ENCODE data around the gene RBM26. TPM values are rescaled to one million over a fixed set of nuclear protein-coding genes. Genes with fewer than 3 reads are reported as not detected.

The RBM26 gene
- total RNA-seq, 1 donor from 2014 or later, result 42.6 TPM

- H3K9me3 ChIP-seq (ENCODE audit: insufficient read depth, low read depth, low read length), result no peaks in the 10 kb centered on the region
- Mint-ChIP-seq H3K4me1 (ENCODE audit: low read depth, unreplicated experiment) (no peaks in the 10 kb centered on the region), H3K27ac (ENCODE audit: unreplicated experiment) (no peak overlapping the region), H3K4me3 (ENCODE audit: unreplicated experiment) (no peak overlapping the region), H3K36me3 (ENCODE audit: low read depth, unreplicated experiment) (no peaks in the 10 kb centered on the region), H3K9me3 (ENCODE audit: unreplicated experiment) (no peaks in the 10 kb centered on the region), H3K27me3 (ENCODE audit: low read depth, unreplicated experiment) (peaks cover 2% of the 10 kb centered on the region)
- no peak overlapping the region for H3K4me3 ChIP-seq (ENCODE audit: insufficient read depth, low read depth, low read length)
- no peak for TF ChIP-seq CTCF (IDR thresholded peaks at IDR 0.05; ENCODE audit: insufficient read depth, low read depth, low read length)
- TF ChIP-seq EZH2 (IDR thresholded peaks at IDR 0.05; ENCODE audit: insufficient read depth, low read length), result no peak
- no peak overlapping the region for H2AFZ ChIP-seq (ENCODE audit: low read depth, low read length)
- no peaks in the 10 kb centered on the region for H4K20me1 ChIP-seq (ENCODE audit: insufficient read depth, low read length)
- no peak overlapping the region for H3K27ac ChIP-seq (ENCODE audit: low read depth, low read length)
- FAIRE-seq, result no peak
- H3K4me1 ChIP-seq (ENCODE audit: insufficient read depth, low read length), result no peaks in the 10 kb centered on the region
- DNase-seq (ENCODE audit: low read depth), result no peak
- no peak overlapping the region for H3K9ac ChIP-seq (ENCODE audit: low read length)
- H3K27me3 ChIP-seq (ENCODE audit: insufficient read depth, low read length), result no peaks in the 10 kb centered on the region
- H3K4me2 ChIP-seq (ENCODE audit: low read length), result no peak overlapping the region
- H3K36me3 ChIP-seq (ENCODE audit: insufficient read depth, low read length), result no peaks in the 10 kb centered on the region
- H3K79me2 ChIP-seq (ENCODE audit: insufficient read depth, low read length), result no peaks in the 10 kb centered on the region
Measured at GRCh38 chr13:79295906-79296706, 109.9 kb downstream of the RBM26 start.

GRCh38 chr13:79290595-79291244 is 115.3 kb downstream of the RBM26 start:
- Histone ChIP-seq H3K27me3 (ENCODE audit: insufficient read depth, low read length) (no peaks in the 10 kb centered on the region), H2AFZ (ENCODE audit: low read depth, low read length) (no peak overlapping the region), H3K4me1 (ENCODE audit: insufficient read depth, low read length) (no peaks in the 10 kb centered on the region), H3K79me2 (ENCODE audit: insufficient read depth, low read length) (no peaks in the 10 kb centered on the region), H3K36me3 (ENCODE audit: insufficient read depth, low read length) (no peaks in the 10 kb centered on the region), H3K4me2 (ENCODE audit: low read length) (no peak overlapping the region), H4K20me1 (ENCODE audit: insufficient read depth, low read length) (no peaks in the 10 kb centered on the region), H3K27ac (ENCODE audit: low read depth, low read length) (no peak overlapping the region), H3K4me3 (ENCODE audit: insufficient read depth, low read depth, low read length) (no peak overlapping the region), H3K9me3 (ENCODE audit: insufficient read depth, low read depth, low read length) (no peaks in the 10 kb centered on the region), H3K9ac (ENCODE audit: low read length) (no peak overlapping the region)
- Mint-ChIP-seq H3K4me3 (ENCODE audit: unreplicated experiment) (no peak overlapping the region), H3K27ac (ENCODE audit: unreplicated experiment) (no peak overlapping the region), H3K36me3 (ENCODE audit: low read depth, unreplicated experiment) (no peaks in the 10 kb centered on the region), H3K27me3 (ENCODE audit: low read depth, unreplicated experiment) (peaks cover 2% of the 10 kb centered on the region), H3K9me3 (ENCODE audit: unreplicated experiment) (no peaks in the 10 kb centered on the region), H3K4me1 (ENCODE audit: low read depth, unreplicated experiment) (no peaks in the 10 kb centered on the region)
- DNase-seq (ENCODE audit: low read depth) (no peak), FAIRE-seq (no peak)
- TF ChIP-seq CTCF (IDR thresholded peaks at IDR 0.05; ENCODE audit: insufficient read depth, low read depth, low read length) (no peak), EZH2 (IDR thresholded peaks at IDR 0.05; ENCODE audit: insufficient read depth, low read length) (no peak)

- no peak overlapping the region for H3K9ac ChIP-seq (ENCODE audit: low read length)
- Mint-ChIP-seq H3K4me1 (ENCODE audit: low read depth, unreplicated experiment) (no peaks in the 10 kb centered on the region), H3K27me3 (ENCODE audit: low read depth, unreplicated experiment) (no peaks in the 10 kb centered on the region), H3K27ac (ENCODE audit: unreplicated experiment) (no peak overlapping the region), H3K36me3 (ENCODE audit: low read depth, unreplicated experiment) (no peaks in the 10 kb centered on the region), H3K4me3 (ENCODE audit: unreplicated experiment) (no peak overlapping the region), H3K9me3 (ENCODE audit: unreplicated experiment) (no peaks in the 10 kb centered on the region)
- TF ChIP-seq CTCF (IDR thresholded peaks at IDR 0.05; ENCODE audit: insufficient read depth, low read depth, low read length), result no peak
- no peak for TF ChIP-seq EZH2 (IDR thresholded peaks at IDR 0.05; ENCODE audit: insufficient read depth, low read length)
- no peaks in the 10 kb centered on the region for H3K4me1 ChIP-seq (ENCODE audit: insufficient read depth, low read length)
- H3K9me3 ChIP-seq (ENCODE audit: insufficient read depth, low read depth, low read length), result no peaks in the 10 kb centered on the region
- no peaks in the 10 kb centered on the region for H4K20me1 ChIP-seq (ENCODE audit: insufficient read depth, low read length)
- DNase-seq (ENCODE audit: low read depth) (no peak), FAIRE-seq (no peak)
- no peaks in the 10 kb centered on the region for H3K36me3 ChIP-seq (ENCODE audit: insufficient read depth, low read length)
- no peak overlapping the region for H3K27ac ChIP-seq (ENCODE audit: low read depth, low read length)
- H3K4me2 ChIP-seq (ENCODE audit: low read length), result no peak overlapping the region
- no peaks in the 10 kb centered on the region for H3K79me2 ChIP-seq (ENCODE audit: insufficient read depth, low read length)
- no peak overlapping the region for H3K4me3 ChIP-seq (ENCODE audit: insufficient read depth, low read depth, low read length)
- H3K27me3 ChIP-seq (ENCODE audit: insufficient read depth, low read length), result no peaks in the 10 kb centered on the region
- H2AFZ ChIP-seq (ENCODE audit: low read depth, low read length), result no peak overlapping the region
Measured at GRCh38 chr13:79289571-79289970, 116.5 kb downstream of the RBM26 start.

Data from astrocyte (in vitro differentiated cells and primary cell).